Fibroblast of skin of abdomen (primary cell): ENCODE data around the gene MYO3B.

Experiments
- DNase-seq: peaks from one replicate; pipeline ENCODE4 v3.0.0-alpha.2; 2013

The MYO3B gene

DNA sequence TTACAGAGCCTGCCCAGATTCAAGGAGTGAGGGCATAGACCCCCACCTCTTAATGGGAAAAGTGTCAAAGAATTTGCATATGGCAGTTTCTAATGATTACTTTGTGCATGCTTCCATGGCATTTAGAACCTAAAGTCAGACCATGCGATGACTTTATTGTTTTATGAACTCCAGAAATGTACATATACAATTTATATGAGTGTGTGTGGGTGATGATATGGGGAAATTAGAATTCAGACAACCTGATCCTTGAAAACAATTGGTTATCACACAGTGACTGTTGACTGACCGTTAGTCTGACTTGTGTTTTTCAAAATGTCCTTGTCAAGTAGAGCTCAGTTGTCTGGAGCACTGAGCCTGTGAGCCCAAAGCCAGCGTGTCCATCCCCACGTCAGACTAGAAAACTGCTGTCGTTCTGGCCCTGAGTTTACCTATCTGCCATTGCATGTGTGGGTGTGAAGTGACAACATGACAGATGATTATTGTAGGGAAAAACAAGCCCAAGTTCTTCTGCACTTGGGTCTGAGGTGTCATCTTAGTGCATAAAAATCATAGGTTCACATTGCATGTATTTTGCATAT, 128.4 kb downstream of the MYO3B start:
- no peak for DNase-seq

DNA sequence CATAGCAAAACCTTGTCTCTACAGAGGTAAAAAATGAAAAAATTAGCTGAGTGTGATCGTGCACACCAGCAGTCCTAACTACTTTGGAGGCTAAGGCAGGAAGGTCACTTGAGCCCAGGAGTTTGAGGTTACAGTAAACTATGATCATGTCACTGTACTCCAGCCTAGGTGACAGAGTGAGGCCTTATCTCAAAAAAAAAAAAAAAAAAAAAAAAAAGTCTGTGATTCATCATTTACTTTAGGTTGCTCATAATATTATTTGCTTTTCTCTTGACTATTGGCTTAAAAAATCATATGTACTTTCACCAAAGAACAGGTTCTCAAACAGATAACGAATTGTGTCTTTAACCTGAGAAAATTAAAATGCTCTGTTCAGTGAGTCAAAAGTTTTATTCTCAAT, 129.1 kb downstream of the MYO3B start:
- DNase-seq: no peak

DNA sequence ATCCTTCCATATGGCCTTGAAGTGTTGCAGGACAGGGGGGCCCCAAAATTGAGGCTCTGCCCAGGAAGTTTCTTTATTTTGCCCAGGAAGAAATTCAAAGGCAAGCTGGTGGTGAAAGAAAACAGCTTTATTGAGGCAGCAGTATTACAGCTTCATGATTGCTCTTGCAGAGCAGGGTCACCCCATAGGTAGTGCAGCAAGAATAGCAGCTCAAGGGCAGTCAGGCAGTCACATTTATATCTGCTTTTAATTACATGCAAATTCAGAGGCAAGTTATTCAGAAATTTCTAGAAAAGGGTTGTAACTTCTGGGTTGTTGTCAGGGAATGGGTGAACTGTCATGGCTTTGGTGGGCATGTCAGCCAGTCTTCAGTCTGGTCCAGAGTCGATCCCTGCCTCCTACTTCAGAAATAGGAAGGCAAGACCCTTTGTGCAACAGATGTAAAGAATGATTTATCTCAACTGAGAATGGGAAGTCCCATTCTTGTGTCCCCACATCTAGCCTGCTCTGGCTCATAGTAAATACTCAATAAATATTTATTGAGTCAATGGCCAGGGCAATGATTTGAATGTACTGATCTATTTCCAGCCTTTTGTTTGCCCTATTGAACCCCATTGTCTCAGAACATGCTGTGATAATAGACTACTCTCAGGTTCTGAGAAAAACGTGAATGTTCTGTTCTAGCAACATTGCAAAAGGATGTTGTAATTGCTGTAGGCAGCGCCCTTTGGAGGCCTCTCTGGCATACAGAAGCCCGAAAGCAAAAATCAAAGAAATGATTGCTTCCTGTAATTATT, 129.8 kb downstream of the MYO3B start:
- DNase-seq: no peak

DNA sequence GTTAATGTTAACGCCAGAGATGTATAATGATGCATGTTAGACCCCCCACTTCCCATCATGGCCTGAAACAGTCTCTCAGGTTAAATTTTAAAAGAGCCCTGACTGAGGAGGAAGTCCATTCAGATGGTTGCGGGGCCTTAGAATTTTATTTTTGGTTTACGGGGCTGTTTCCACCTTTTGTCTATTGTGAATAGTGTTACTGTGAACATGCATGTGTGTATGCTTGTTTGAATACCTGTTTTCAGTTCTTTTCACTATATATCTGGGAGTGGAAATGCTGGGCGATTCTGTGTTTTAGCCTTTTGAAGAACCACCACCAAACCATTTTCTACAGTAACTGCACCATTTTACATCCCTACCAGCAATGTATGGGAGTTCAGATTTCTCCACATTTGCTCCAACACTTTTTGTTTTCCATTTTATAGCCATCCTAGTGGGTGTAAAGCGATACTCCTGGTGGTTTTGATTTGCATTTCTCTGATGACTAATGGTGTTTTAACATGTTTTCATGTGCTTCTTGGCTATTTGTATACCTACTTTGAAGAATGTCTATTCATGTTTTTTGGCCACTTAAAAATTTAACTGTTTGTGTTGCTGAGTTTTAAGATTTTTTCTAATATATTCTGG, 133.0 kb downstream of the MYO3B start:
- DNase-seq: peak; percentile 19

DNA sequence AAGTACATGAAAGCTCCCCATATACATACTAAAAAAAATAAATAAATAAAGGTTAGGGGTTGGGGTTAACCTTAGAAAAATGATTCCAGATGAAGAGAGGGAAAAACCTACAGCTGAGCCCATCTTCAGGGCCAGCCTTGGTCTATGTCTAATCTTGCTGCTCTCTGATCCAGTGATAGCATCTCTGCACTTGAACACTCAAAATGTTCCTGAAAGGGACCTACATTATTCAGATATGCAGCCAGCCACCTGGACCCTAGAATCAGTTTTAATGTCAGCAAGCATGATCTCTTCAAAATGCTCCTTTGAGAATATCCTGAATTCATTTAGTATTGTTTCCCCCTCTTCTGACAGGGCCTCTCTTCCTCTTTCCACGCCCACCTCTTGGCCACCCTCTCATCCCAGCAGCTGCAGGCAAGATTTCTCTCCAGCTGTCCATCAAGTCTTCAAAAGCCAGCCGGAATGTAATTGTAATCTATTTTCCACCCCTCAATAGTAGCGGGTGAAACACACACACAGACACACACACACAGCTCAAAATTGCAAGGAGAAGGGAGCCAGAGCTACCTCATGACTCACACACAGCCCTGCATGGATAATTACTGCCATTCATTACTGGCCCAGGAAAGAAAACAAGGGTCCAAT, 135.5 kb downstream of the MYO3B start:
- peak; percentile 44 for DNase-seq

DNA sequence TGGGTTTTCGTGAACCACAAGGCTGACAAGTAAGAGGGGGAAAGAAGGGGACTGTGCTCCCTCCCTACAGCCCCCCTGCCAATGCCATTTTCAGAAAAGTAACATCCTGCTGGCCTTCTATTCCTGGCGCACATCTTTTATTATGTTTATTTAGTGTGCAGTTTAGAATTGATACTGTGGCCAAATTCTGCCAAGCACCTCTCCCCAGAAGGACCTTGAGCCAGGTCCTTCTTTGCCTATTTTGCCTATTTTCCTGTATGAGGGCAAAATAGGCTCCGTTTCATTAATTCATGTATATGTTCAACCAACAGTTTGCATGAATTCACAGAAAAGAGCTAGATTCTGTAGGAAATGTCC, 136.0 kb downstream of the MYO3B start:
- no peak for DNase-seq

DNA sequence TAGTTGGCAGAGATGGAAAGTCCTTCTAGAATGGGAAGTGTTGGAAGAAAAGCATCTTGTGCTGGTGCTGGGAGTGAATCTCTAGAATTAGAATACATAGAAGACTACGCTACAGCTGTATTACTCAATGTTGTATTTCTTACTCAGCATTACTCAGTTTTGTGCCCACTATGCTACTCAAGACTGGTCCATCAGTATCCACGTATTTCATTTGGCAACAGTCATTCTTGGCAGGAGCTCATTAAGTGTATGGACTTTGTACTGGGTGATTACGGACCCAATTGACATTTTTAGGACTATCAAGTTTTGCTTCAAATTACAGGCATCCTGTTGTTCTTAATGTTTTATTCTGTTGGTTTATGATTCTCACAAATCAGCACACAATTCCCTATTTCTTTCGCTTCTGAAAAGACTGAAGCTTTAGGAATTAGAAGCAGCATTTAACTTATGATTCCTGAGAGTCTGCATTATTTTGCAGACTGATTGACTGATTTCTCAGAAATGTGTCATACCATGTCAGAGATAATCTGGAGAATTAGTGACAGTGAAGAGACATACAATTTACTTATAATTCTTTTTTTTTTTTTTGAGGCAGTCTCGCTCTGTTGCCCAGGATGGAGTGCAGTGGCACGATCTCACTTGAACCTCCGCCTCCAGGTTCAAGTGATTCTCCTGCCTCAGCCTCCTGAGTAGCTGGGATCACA, 136.9 kb downstream of the MYO3B start:
- peak; percentile 9 for DNase-seq

DNA sequence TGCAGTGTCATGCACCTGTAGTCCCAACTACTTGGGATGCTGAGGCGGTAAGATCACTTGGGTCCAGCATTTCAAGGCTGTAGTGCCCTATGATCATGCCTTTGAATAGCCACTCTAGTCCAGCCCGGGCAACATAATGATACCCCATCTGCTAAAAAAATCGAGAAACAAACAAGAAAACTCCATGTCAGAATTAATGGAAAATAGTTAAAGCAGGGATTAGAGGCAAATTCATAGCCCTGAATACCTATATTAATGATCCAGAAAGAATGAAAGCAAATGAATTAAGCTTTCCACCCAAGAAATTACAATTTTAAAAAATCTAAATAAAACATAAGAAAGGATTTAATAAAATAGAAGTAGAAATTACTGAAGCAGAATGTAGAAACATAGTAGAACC, 143.0 kb downstream of the MYO3B start:
- DNase-seq: no peak

DNA sequence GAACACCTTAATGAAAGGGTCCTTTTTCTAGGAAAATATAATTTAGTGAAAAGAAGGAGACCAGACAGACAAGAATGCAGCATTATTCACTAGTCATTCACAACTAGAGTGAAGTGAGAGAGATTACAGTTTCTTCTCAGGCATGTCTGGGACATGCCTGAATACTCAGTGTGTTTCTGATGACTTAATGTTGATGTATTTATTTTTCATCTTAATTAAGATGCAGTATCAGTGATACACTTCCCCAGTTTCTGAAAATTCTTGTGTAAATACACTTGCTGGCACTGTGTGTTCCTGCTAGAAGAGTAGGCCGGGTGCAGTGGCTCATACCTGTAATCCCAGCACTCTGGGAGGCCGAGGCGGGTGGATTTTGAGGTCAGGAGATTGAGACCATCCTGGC, 143.6 kb downstream of the MYO3B start:
- DNase-seq: no peak

DNA sequence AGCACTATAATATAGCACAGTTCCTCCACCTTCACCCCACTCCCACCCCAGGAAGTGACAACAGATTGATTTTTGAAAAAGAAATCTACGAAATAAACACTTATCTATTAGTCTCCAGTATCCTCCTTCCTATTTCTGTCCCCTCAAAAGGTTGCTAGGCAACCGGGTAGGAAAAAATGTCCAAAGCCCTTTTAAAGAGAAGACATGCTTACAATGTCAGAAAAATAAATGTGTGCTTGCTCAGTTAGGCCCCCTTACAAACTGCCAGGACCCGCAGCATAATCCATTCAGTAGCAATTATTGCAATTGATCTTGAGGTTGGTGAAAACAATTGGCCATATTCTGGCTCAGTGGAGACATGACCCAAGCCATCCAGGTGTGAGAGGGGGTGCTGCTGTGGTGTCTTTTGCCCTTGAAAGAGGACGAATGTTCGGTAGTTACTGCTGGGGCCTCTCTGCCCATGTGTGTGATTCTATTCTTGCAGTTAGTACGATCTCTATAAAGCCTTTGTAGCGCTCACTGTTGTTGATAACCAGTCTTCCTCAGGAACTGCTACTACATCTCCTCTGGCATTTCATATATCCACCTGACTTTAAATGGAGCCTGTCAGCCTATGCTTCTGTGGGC, 144.3 kb downstream of the MYO3B start:
- no peak for DNase-seq

DNA sequence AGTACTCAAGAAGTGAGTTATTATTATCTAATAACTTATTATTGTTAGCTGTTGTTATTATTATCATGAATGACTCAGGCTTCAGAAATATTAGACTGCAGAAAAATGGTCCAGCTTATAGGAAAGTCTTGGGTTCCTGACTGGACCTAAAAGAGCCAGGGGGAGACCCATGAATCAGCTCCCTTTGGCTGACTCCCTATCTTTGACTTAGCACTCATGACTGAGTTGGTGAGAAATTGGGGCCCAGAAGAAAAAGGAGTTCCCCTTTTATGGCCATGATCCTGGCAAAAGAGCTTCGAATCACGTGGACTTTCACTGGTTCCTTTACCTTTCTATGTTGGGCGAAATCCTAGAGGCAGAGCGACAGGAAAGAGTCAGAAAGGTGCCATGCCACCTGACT, 145.8 kb downstream of the MYO3B start:
- no peak for DNase-seq

DNA sequence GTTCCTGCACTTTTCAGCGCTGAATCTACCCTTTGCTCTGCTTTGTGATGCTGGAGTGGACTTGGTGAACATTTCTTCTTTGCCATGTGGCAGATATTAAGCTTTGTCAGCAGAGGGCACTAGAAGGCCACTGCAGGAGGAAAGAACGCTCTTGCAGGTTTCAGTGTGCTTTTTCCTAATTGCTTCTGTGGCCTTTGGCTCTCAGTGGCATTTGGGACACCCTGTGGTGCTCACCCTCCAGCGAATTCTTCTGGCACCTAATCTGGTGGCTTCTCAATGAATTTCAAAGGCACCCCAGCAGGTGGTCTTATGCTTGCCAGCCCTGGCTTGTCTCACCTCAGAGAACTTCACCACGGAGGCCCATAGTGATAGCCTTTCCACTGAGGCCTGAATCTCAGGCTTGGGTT, 146.7 kb downstream of the MYO3B start:
- peak; percentile 29 for DNase-seq

DNA sequence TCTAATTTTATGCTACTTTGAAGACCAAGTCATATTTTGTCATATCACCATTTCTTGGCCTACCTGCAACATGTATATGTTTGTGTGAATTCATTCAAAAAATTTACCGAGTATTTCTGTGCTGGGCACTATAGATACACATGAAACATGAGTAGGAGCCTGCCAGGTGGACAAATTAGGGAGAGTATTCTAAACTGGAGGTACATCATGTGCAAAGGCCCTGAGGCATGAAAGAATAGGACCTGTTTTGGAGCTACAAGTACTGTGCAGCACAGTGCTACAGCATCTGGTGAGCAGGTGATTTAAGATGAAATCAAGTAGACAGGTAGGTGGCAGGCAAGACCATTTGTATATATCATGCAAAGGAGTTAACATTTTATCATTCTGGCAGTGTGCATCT, 152.9 kb downstream of the MYO3B start:
- DNase-seq: no peak

DNA sequence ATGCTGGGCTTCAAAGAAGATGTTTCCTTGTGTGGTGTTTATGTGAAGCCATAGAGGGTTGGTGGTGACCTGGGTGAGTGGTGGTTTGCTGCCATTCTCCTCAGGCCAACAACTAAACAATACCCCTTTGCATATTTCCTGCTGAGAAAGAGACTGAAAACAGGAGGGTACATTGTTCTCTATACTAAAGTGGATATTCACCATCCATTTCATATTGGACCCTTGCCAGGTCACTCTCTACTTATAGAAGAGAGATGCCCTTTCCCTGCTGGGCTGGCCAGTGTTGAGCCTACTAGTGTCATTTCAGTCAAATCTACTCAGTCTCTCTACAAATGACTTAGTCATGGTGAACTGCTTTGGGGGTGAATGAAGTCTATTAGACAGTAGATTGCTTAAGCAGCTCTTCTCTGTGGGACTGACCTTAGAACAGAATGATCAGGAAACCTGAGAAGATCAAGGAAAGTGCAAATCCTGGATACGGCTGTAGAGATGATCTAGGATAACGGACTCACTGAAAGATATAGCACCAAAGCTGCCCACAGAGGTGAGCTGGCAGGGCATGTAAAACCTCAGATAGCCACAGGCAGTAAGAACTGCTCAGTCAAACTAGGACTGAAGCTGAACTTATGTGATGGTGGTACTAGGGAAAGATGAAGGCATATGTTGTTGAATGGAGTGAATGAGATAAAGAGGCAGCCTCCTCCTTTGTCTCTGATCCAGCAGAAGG, 154.9 kb downstream of the MYO3B start:
- DNase-seq: no peak

DNA sequence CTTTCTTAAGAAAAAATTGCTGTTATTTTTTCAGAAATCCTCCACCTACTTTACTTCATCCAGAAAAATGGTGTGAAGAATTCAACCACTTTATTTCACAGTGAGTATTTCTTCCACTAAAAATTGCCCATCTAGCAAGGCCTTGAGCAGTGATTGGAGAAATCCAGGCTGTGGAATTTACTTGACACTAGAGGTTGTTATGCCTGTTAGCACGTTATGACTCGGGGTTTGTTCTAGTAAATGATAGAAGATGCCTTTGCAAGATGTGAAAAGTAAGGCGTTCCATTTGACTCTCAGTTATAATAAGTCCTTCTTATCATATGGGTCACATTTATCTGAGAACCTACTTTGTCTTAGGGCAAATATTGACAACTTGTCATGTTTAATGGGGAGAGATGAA, 157.4 kb downstream of the MYO3B start:
- DNase-seq: peak; percentile 40

DNA sequence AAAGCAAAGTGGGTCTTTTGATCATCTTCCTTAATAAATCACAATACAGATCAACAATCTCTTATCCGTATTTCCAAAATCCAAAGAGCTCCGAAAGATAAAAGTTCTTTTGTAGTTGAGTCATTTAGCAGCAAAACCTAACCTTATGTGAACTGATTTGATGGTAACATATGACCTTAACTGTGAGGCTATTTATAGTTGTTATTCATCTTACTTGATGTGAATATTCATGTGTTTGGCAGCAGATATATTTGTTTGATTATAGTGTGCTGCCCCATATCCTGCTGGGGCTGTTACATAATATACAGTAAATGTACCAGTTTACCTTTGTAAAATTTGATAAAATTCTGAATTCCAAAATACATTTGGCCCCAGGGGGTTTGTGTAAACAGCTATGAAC, 158.5 kb downstream of the MYO3B start:
- DNase-seq: no peak

DNA sequence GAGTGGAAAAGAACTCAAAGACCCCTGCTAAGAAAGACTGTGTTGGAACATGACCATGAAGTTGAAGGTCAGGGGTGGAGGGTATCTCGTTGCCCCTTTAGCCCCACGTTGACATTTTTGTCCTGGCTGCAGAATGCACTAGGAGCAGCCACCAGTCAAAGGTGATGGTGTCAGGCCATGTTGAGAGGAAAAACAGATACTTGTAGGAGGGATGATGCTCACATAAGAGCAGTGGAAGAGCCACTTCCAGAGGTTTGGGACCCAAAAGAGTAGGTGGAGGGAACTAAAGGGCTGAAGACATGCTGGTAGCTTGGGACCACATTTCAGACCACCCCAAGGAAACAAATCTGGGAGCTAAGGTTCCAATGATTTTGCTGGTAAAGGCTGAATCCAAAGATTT, 159.0 kb downstream of the MYO3B start:
- DNase-seq: no peak

DNA sequence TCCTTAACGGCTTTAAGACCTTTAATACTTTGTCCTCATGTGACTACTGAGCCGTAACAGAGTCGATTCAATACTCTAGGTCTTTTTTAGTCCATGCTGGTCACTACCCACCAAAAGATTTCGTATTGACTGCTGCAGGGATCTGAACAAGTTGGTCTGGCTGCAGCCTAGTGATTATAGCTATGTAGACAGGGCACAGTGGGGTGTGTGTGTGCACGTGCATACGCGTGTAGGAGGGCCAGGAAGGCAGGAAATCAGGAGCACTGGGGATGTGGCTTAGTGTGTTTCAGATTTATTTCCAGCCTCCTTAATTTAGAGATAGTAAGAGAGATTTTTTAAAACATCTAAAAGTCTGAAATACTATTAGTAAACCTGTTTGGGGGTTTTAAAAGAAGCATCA, 161.4 kb downstream of the MYO3B start:
- DNase-seq: no peak

DNA sequence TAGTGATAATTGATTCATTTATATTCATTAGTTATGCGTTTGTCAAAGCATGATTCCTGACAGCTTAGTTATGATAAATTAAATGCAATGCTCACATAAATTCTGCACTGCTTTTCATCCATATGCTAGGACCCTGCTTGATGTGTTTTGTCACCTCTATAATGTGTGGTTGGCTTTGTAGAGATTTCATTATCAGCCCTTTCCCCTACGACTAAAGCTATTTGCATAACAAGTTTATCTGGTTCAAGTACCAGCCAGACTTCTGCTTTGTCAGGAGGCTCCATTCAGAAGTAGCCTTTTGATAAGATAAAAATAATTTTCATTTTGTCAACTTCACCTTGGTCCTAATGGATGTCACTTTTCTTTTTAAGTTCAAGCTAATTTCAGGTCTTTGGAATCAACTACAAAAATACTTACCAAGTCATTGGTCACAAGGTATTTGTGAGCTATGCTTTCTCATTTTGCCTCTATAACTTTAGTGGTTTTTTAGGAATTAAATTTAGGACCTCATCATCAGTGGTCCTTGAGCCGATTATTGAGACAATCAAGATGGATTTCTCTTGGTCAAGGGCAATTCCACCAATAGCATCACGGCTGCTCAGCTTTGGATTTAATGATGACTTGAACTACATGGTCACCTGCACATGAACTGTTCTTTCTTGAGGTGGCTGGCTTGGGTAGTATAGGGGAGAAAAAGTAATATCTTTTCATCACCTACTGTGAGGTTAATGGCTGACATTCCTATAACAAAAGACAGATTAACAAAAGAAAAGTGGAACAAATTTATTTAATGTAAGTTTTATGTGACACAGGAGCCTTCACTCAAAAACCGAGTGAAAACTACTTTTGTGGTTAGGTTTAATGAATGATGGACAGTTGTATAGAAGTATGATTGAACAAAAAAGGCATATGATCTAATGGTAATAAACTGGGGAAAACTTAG, 162.1 kb downstream of the MYO3B start:
- no peak for DNase-seq

DNA sequence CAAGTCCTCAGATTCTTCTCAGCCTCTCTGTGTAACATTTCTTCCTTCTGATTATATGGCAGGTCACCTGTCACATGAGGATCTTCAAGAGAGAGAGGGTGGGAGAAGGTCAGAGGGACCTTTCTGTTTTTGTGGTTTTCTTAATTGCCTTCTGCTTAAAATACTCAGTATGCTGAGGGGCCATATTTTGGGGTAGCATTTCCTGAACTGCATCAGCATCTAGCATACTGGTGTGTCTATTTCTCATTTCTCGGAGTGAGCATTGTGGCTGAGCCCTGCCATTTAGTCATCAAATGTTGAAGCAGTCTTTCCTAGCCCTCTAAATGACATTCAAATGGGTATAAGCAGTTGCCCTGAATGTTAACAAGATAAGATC, 162.7 kb downstream of the MYO3B start:
- no peak for DNase-seq
